Thoracic aorta (tissue), 2 donors: ENCODE results near the gene MED13. TPM values are rescaled to one million over a fixed set of nuclear protein-coding genes. Genes with fewer than 3 reads are reported as not detected.
A peak's percentile ranks its signal among the peaks of the same experiment; 100 is the strongest.

Source experiments
- ATAC-seq: fragments of 150-250 bp; one replicate; pipeline ENCODE4 v1.8.0; 2017; ENCODE audit warnings: low read depth; ENCODE audit not compliant: insufficient number of reproducible peaks, low FRiP score
- DNase-seq: peaks from one replicate; pipeline ENCODE4 v3.0.0-alpha.2; 2020; ENCODE audit warnings: low spot score
- H3K27ac ChIP-seq, 2 donors: fragments of 200-600 bp; sonication (generic); 1 replicate in 1 of 2; 2 replicates in 1 of 2; pipeline ENCODE4 v1.5.1; 2016; ENCODE audit warnings: mild to moderate bottlenecking in 2 of 2, moderate library complexity in 2 of 2
- H3K27me3 ChIP-seq: fragments of 200-600 bp; sonication (generic); replicated peaks from 2 replicates; pipeline ENCODE4 v1.6.0; 2016; ENCODE audit warnings: mild to moderate bottlenecking; ENCODE audit not compliant: insufficient read depth
- H3K36me3 ChIP-seq: fragments of 200-600 bp; sonication (generic); one replicate; pipeline ENCODE4 v1.5.1; 2016
- H3K4me1 ChIP-seq, 2 donors: fragments of 200-600 bp; sonication (generic); 1 replicate in 1 of 2; 2 replicates in 1 of 2; pipeline versions ENCODE4 v1.5.1 to v1.6.0; 2016; ENCODE audit warnings: low read depth in 2 of 2, mild to moderate bottlenecking in 1 of 2; ENCODE audit not compliant: control insufficient read depth in 1 of 2
- H3K4me3 ChIP-seq: fragments of 200-600 bp; sonication (generic); 2 replicates; pipeline ENCODE4 v1.5.1; 2016; ENCODE audit warnings: mild to moderate bottlenecking
- H3K9me3 ChIP-seq: fragments of 200-600 bp; sonication (generic); 2 replicates; pipeline ENCODE4 v1.5.1; 2016
- CTCF ChIP-seq: fragments of 200-600 bp; sonication (generic); IDR thresholded peaks from one replicate; pipeline ENCODE4 v1.5.1; 2019; ENCODE audit warnings: antibody characterized with exemption
- total RNA-seq, 2 donors: library from RNA; depleted of rRNA; stranded (reverse); fragments of >200 nt; gene quantifications; one replicate each; pipeline versions ENCODE4 v1.1.0 to v1.2.3, GENCODE V29; 2016

MED13 gene
- total RNA-seq, result 10 to 100 TPM; 87.6 to 92.2 TPM

- no peaks in the 10 kb centered on the region for H3K27me3 ChIP-seq
- peaks cover 3% of the 10 kb centered on the region for H3K36me3 ChIP-seq
- peak; percentile 9 for TF ChIP-seq CTCF
- H3K4me3 ChIP-seq, result peak within 1 kb of the TSS; percentile 100
- DNase-seq, result peak; percentile 7
- peaks cover 19 to 36% of the 10 kb centered on the region in 2 donors for H3K4me1 ChIP-seq
- H3K9me3 ChIP-seq, result no peaks in the 10 kb centered on the region
- H3K27ac ChIP-seq, result peak within 1 kb of the TSS; percentile 99
- ATAC-seq, result no peak
These were observed at the start of gene MED13 for GRCh38 chr17:62064791-62065563. TSS of gene MED13 (minus strand) at chr17:62065278. CDS start at chr17:62065205, 73 bp downstream.

GRCh38 chr17:62112229-62112628 is 47.2 kb upstream of the MED13 start:
- no peak for TF ChIP-seq CTCF
- Histone ChIP-seq H3K4me3 (no peak overlapping the region), H3K4me1 (no peaks in the 10 kb centered on the region), H3K36me3 (no peaks in the 10 kb centered on the region), H3K9me3 (no peaks in the 10 kb centered on the region), H3K27me3 (no peaks in the 10 kb centered on the region), H3K27ac (no peak overlapping the region)
- DNase-seq (no peak), ATAC-seq (no peak)

GRCh38 chr17:62111562-62112171 is 46.6 kb upstream of the MED13 start:
- DNase-seq (no peak), ATAC-seq (no peak)
- Histone ChIP-seq H3K9me3 (no peaks in the 10 kb centered on the region), H3K36me3 (no peaks in the 10 kb centered on the region), H3K4me1 (no peaks in the 10 kb centered on the region), H3K27ac (no peak overlapping the region), H3K4me3 (no peak overlapping the region), H3K27me3 (no peaks in the 10 kb centered on the region)
- TF ChIP-seq CTCF, result no peak

GRCh38 chr17:62110923-62111484 is 45.9 kb upstream of the MED13 start:
- no peaks in the 10 kb centered on the region for H3K27me3 ChIP-seq
- TF ChIP-seq CTCF, result no peak
- H3K9me3 ChIP-seq, result no peaks in the 10 kb centered on the region
- no peak overlapping the region for H3K27ac ChIP-seq
- H3K4me3 ChIP-seq, result no peak overlapping the region
- peaks cover 0 to under 1% of the 10 kb centered on the region in 2 donors for H3K4me1 ChIP-seq
- no peaks in the 10 kb centered on the region for H3K36me3 ChIP-seq
- ATAC-seq (no peak), DNase-seq (no peak)

GRCh38 chr17:62109924-62110323 is 44.8 kb upstream of the MED13 start:
- no peak for TF ChIP-seq CTCF

More at GRCh38 chr17:62109924-62110323, 44.8 kb upstream of the MED13 start:
- no peak for ATAC-seq
- no peak overlapping the region for H3K4me3 ChIP-seq
- H3K9me3 ChIP-seq, result no peaks in the 10 kb centered on the region
- peaks cover 5 to 11% of the 10 kb centered on the region in 2 donors for H3K4me1 ChIP-seq
- no peak for DNase-seq
- no peaks in the 10 kb centered on the region for H3K36me3 ChIP-seq
- H3K27me3 ChIP-seq, result no peaks in the 10 kb centered on the region
- no peak overlapping the region for H3K27ac ChIP-seq
